Measurements from ENCODE around the gene LRFN3.

GRCh38 chr19:35887197-35887596 lies 49.0 kb upstream of the LRFN3 start:
- TF ChIP-seq YY1 (IDR thresholded peaks at IDR 0.05; ENCODE audit: insufficient read depth, insufficient read length) (no peak), ZNF274 (IDR thresholded peaks at IDR 0.05; ENCODE audit: low read depth, low read length) (no peak), SUZ12 (IDR thresholded peaks at IDR 0.05; ENCODE audit: extremely low read depth, insufficient read depth, insufficient read length) (no peak)
